HEK293T (cell line): ENCODE data around the gene CSF1R.

ENCODE experiments used
- CTCF ChIA-PET: fragments of 350-600 bp; formaldehyde crosslinking; extraction: SDS; loops from one replicate; lab custom pipeline; 2021; ENCODE audit warnings: antibody characterized with exemption, inconsistent platforms; lab: Yijun Ruan, JAX
- POLR2A ChIA-PET: fragments of 350-600 bp; formaldehyde crosslinking; extraction: SDS; loops from one replicate; lab custom pipeline; 2020; ENCODE audit warnings: antibody characterized with exemption, inconsistent platforms; lab: Yijun Ruan, JAX
- DNase-seq: peaks from one replicate; pipeline ENCODE4 v3.0.0; 2012; ENCODE audit warnings: mixed read lengths; ENCODE audit errors: extremely low spot score
- ARNT ChIP-seq: fragments of 450-650 bp; IDR thresholded peaks from 2 replicates; pipeline ENCODE4 v1.6.1; 2017; ENCODE audit warnings: mild to moderate bottlenecking
- BHLHE40 ChIP-seq: fragments of 450-650 bp; IDR thresholded peaks from 2 replicates; pipeline ENCODE4 v1.6.1; 2016; ENCODE audit warnings: mild to moderate bottlenecking, moderate library complexity, borderline replicate concordance
- CTBP1 ChIP-seq: fragments of 450-650 bp; IDR thresholded peaks from 2 replicates; pipeline ENCODE4 v1.6.1; 2016; ENCODE audit warnings: borderline replicate concordance
- ELF4 ChIP-seq: fragments of 450-650 bp; IDR thresholded peaks from 2 replicates; pipeline ENCODE4 v1.6.1; 2017; ENCODE audit warnings: antibody characterized with exemption
- FOXA1 ChIP-seq: fragments of 450-650 bp; IDR thresholded peaks from 2 replicates; pipeline ENCODE4 v1.6.1; 2016; ENCODE audit warnings: mild to moderate bottlenecking
- FOXK2 ChIP-seq: fragments of 450-650 bp; IDR thresholded peaks from 2 replicates; pipeline ENCODE4 v1.6.1; 2016; ENCODE audit warnings: mild to moderate bottlenecking
- FOXM1 ChIP-seq: fragments of 450-650 bp; IDR thresholded peaks from 2 replicates; pipeline ENCODE4 v1.6.1; 2017; ENCODE audit warnings: mild to moderate bottlenecking, borderline replicate concordance
- HDGF ChIP-seq: fragments of 450-650 bp; IDR thresholded peaks from 2 replicates; pipeline ENCODE4 v1.6.1; 2017; ENCODE audit warnings: antibody characterized with exemption, borderline replicate concordance
- L3MBTL2 ChIP-seq: fragments of 450-650 bp; conservative IDR thresholded peaks from 2 replicates; pipeline ENCODE4 v1.6.1; 2016; ENCODE audit warnings: mild to moderate bottlenecking
- LEF1 ChIP-seq: fragments of 450-650 bp; IDR thresholded peaks from 2 replicates; pipeline ENCODE4 v1.6.1; 2017; ENCODE audit warnings: mild to moderate bottlenecking, borderline replicate concordance
- NFRKB ChIP-seq: fragments of 450-650 bp; IDR thresholded peaks from 2 replicates; pipeline ENCODE4 v1.6.1; 2016; ENCODE audit warnings: mild to moderate bottlenecking, moderate library complexity
- SP1 ChIP-seq: fragments of 450-650 bp; IDR thresholded peaks from 2 replicates; pipeline ENCODE4 v1.6.1; 2017
- SUZ12 ChIP-seq: fragments of 450-650 bp; IDR thresholded peaks from 2 replicates; pipeline ENCODE4 v1.6.1; 2016; ENCODE audit warnings: mild to moderate bottlenecking
- TARDBP ChIP-seq: fragments of 450-650 bp; IDR thresholded peaks from 2 replicates; pipeline ENCODE4 v1.6.1; 2016
- ZNF384 ChIP-seq: fragments of 450-650 bp; IDR thresholded peaks from 2 replicates; pipeline ENCODE4 v1.6.1; 2016
- TF ChIP-seq, protein P1 (sequence below): fragments of 450-650 bp; IDR thresholded peaks from 2 replicates; pipeline ENCODE4 v1.6.1; 2016

Gene CSF1R

DNA sequence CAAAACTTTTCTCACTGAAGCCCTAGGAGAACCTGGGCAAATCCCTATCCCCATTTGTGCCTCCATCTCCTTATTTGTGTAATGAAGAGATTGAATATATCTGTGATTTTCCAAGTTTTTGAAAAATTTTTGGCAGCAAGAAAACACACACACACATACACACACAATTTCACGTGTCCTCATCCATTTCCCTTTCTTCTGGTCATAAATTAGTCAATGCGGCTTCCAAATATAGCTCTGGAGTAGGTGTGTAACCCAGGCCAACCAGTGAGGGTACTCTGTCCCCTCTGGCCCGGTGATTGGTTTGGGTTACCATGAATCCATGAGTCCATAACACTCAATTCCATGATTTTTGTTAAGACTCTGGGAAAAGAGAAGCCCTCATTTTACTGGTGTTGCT is 12.7 kb downstream of the CSF1R start:
- ChIA-PET POLR2A (no interaction called here), CTCF (no interaction called here)
- no peak for DNase-seq
- TF ChIP-seq FOXA1 (no peak), CTBP1 (no peak), SUZ12 (no peak)

- CTCF ChIA-PET: no interaction called here
- no peak for DNase-seq
- TF ChIP-seq HDGF (no peak), SP1 (no peak)
- POLR2A ChIA-PET: no interaction called here
Observed at GRCh38 chr5:150073086-150073625, 13.2 kb downstream of the CSF1R start.

GRCh38 chr5:150070821-150071220 is 15.5 kb downstream of the CSF1R start:
- ChIA-PET POLR2A (no interaction called here), CTCF (no interaction called here)
- TF ChIP-seq TARDBP: no peak
- no peak for TF ChIP-seq NFRKB
- TF ChIP-seq CTBP1: no peak
- TF ChIP-seq SUZ12: no peak
- TF ChIP-seq ARNT: no peak
- TF ChIP-seq FOXA1: no peak
- no peak for TF ChIP-seq BHLHE40
- TF ChIP-seq SP1: no peak
- no peak for TF ChIP-seq L3MBTL2
- TF ChIP-seq FOXM1: no peak
- no peak for TF ChIP-seq ELF4
- TF ChIP-seq HDGF: no peak
- no peak for TF ChIP-seq ZNF384
- no peak for DNase-seq

GRCh38 chr5:150069672-150070627 is 16.4 kb downstream of the CSF1R start:
- CTCF ChIA-PET: no interaction called here
- DNase-seq: no peak
- TF ChIP-seq TARDBP (no peak), LEF1 (no peak), CTBP1 (no peak), L3MBTL2 (no peak), ZNF384 (no peak), FOXM1 (no peak), SP1 (no peak)
- TF ChIP-seq, protein P1, sequence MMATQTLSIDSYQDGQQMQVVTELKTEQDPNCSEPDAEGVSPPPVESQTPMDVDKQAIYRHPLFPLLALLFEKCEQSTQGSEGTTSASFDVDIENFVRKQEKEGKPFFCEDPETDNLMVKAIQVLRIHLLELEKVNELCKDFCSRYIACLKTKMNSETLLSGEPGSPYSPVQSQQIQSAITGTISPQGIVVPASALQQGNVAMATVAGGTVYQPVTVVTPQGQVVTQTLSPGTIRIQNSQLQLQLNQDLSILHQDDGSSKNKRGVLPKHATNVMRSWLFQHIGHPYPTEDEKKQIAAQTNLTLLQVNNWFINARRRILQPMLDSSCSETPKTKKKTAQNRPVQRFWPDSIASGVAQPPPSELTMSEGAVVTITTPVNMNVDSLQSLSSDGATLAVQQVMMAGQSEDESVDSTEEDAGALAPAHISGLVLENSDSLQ: no peak

DNA sequence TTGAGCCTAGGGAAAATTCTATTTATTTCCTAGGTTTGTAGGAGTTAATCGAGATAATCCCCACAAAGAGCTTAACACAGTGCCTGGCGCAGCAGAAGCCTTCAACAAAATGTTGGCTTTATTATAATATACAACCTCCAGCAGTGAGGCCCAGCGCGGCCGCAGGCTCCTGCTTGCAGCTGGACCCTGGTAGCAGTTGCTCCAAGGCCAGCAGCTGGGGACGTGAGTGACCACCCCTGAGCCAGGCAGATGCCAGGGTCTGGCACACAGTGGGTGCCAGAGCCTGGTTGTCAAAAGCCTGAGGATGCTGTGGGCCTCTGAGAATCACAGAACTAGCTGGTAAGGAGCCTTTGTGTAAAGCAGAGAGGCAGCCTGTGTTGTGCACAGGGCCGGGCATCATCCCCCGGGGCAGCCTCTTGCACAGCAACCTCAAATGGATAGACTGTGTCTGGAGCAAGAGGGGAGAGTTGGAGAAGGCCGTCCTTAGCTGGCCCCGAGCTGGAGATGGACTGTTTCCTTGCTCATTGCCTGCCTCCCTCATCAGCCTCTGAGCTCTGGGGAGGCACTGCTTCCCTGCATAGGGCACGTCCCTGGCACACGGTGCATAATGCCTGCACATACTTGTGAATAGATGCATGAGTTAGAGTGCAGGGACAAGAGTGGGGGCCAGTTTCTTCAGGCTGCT is 17.3 kb downstream of the CSF1R start:
- no peak for DNase-seq
- CTCF ChIA-PET: interaction anchor here (0.7 kb wide), 1 partner anchor 34 kb away, joined by 7 read pairs; no protein-coding TSS in a partner anchor
- TF ChIP-seq FOXK2 (no peak), FOXA1 (no peak), ARNT (no peak), HDGF (no peak), TARDBP (no peak), CTBP1 (no peak), NFRKB (no peak), L3MBTL2 (no peak), ZNF384 (no peak), SUZ12 (no peak), SP1 (no peak), FOXM1 (no peak), BHLHE40 (no peak), ELF4 (no peak), LEF1 (no peak)
- TF ChIP-seq, protein P1: no peak
- POLR2A ChIA-PET: no interaction called here

More at GRCh38 chr5:150069672-150070627, 16.4 kb downstream of the CSF1R start:
- POLR2A ChIA-PET: no interaction called here

- ChIA-PET CTCF (interaction anchor here (0.7 kb wide), 1 partner anchor 34 kb away, joined by 7 read pairs; no protein-coding TSS in a partner anchor), POLR2A (no interaction called here)
- TF ChIP-seq SUZ12 (no peak), CTBP1 (no peak)
- DNase-seq: no peak
Observed at GRCh38 chr5:150068472-150068871, 17.9 kb downstream of the CSF1R start.

DNA sequence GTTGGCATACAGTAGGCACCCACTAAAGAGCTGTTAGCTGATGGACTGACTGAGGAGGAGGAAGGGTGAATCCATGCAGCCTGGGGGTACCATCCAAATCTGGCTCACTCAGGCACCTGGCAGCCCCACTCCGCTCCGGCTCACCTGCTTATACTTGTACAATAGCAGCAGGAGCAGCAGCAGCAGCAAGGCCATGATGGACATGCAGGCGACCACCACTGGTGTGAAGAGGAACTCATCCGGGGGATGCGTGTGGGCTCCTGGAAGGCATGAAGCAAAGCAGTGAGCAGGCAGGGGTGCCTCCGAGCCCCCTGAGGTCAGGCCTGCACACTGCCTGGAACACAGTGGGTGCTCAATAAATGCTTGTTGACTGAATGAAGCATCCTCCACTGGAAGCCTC is 18.3 kb downstream of the CSF1R start:
- TF ChIP-seq FOXM1: no peak
- no peak for TF ChIP-seq ZNF384
- TF ChIP-seq, protein P1: no peak
- no peak for DNase-seq
- CTCF ChIA-PET: interaction anchor here (0.7 kb wide), 1 partner anchor 35 kb away, joined by 7 read pairs; no protein-coding TSS in a partner anchor
- POLR2A ChIA-PET: no interaction called here
